Measurements from ENCODE around the gene MAD1L1.

DNA sequence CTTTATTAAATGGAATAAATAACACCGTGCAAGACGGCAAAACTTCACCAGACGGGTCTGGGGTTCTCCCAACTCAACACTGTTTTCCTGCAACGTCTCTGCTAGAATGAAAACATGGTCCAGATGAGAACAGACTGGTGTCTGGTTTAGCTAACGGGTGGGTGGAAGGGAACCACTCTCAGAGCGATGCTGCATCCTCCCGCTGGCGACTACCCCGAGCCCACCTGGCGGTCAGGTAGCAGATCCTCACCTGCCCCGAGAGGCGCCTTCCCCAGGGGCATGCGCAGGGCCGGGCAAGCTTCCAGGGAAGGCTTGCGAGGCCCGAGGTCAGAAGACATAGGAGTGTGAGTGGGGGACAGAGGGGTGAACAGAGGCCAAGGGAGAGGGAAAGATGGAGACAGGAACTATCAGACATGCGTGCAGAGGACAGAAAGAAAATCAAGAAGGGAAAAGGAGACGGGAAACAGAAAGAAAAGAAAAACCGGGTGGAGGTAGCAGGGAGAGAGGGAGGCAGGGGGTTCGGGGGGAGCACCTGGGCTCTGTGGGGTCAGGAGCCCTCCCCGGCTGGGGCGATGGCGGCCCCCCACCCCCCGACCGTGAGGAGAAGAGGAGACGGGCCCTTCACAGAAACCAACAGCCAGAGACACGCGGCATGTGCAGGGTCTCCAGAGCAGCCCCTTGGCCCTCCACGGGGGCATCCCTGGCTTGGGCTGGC lies 222.0 kb downstream of the MAD1L1 start:
- TF ChIP-seq POLR2A (IDR thresholded peaks at IDR 0.05; ENCODE audit: control extremely low read depth in 1 of 2, low read depth in 2 of 2, low read length in 2 of 2) = no peak
- TF ChIP-seq, protein P1, sequence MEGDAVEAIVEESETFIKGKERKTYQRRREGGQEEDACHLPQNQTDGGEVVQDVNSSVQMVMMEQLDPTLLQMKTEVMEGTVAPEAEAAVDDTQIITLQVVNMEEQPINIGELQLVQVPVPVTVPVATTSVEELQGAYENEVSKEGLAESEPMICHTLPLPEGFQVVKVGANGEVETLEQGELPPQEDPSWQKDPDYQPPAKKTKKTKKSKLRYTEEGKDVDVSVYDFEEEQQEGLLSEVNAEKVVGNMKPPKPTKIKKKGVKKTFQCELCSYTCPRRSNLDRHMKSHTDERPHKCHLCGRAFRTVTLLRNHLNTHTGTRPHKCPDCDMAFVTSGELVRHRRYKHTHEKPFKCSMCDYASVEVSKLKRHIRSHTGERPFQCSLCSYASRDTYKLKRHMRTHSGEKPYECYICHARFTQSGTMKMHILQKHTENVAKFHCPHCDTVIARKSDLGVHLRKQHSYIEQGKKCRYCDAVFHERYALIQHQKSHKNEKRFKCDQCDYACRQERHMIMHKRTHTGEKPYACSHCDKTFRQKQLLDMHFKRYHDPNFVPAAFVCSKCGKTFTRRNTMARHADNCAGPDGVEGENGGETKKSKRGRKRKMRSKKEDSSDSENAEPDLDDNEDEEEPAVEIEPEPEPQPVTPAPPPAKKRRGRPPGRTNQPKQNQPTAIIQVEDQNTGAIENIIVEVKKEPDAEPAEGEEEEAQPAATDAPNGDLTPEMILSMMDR (IDR thresholded peaks at IDR 0.05; ENCODE audit: control extremely low read depth in 1 of 3, insufficient read depth in 1 of 3, low read depth in 1 of 3, low read length in 3 of 3) = no peak
- no peak for TF ChIP-seq CEBPB (IDR thresholded peaks at IDR 0.05; ENCODE audit: low read depth, low read length)
- no peak for TF ChIP-seq ATF3 (IDR thresholded peaks at IDR 0.05; ENCODE audit: insufficient read depth, low read depth, low read length)
- no peak for TF ChIP-seq SP2 (IDR thresholded peaks at IDR 0.05; ENCODE audit: low read length)
- TF ChIP-seq GTF2F1 (IDR thresholded peaks at IDR 0.05; ENCODE audit: borderline replicate concordance, low read depth, low read length) = no peak
- TF ChIP-seq EZH2 (IDR thresholded peaks at IDR 0.05; ENCODE audit: low read depth, low read length, severe bottlenecking) = no peak
- no peak for TF ChIP-seq POLR2AphosphoS5 (IDR thresholded peaks at IDR 0.05; ENCODE audit: low read depth, low read length)
- no peak for TF ChIP-seq GABPA (IDR thresholded peaks at IDR 0.05; ENCODE audit: borderline replicate concordance, insufficient read depth, low read length)
- no peak for TF ChIP-seq SP1 (IDR thresholded peaks at IDR 0.05; ENCODE audit: low read depth, low read length)
- no peak for TF ChIP-seq PHF8 (conservative IDR thresholded peaks at IDR 0.05; ENCODE audit: low read depth, low read length)
- no peak for TF ChIP-seq HDAC6 (IDR thresholded peaks at IDR 0.05; ENCODE audit: low read depth, low read length)
